ENCODE data around the gene LENG8.
A peak's percentile ranks its signal among the peaks of the same experiment; 100 is the strongest.
"Not testable (repeated sequence)": the region's sequence is repeated elsewhere in the genome, so short reads cannot be mapped to it uniquely, and the experiment has no call there.

LENG8 gene

DNA sequence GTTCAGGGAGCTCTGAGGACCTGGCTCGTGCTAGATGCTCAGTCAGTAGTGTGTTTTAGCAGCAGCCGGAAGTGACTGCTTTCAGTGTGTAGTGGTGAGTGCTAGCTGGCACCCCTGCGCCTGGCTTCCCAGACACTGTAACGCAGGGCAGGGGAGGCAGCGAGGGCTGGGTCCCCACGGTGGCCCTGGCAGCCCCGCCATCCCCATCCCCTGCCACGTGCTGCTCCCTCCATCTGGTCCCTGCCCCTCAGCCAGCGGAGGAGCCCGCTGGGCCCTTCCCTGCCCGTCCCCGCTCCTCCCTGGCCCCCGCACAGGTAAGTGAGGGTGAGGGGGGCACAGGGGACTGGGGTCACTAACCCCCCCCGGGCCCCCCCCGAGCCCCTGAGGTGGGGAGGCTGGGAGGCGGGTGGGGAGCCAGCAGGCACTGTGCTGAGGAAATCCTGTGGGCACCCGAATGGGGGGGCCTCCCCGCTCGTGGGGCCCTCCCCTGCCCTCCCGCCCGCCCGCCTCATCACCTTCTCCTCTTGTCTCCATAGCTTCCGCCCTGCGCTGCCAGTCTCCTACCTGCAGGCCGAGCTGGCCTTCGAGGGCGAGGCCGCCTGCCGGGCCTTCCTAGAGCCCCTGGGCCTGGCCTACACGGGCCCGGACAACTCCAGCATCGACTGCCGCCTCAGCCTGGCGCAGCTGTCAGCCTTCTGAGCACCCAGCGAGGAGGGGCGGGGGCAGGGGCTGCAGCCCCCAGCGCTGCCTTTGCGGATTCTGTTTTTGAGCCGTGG, 11.4 kb downstream of the LENG8 start:
- DNase-seq (ENCODE audit: low read depth in 2 of 2), result no peak

DNA sequence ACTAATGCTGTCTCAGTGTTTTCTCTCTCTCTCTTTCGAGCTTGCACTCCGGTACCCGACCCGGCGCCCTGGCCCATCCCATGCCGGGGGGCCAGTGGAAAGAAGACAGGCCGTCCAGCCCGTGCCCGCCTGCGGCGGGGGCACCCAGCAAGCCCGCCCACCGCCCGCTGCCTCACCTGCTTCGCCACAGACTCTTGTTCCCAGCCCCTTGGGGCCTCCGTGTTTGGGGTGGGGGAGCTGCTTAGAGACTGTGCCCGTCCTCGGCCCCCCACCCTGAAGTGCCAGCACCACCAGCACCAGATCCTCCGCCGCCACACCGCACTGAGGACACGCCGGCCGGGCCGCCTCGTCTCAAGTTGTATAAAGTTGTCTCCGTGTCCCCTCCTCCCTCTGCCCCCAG, 12.2 kb downstream of the LENG8 start:
- no peak for DNase-seq (ENCODE audit: low read depth in 2 of 2)

DNA sequence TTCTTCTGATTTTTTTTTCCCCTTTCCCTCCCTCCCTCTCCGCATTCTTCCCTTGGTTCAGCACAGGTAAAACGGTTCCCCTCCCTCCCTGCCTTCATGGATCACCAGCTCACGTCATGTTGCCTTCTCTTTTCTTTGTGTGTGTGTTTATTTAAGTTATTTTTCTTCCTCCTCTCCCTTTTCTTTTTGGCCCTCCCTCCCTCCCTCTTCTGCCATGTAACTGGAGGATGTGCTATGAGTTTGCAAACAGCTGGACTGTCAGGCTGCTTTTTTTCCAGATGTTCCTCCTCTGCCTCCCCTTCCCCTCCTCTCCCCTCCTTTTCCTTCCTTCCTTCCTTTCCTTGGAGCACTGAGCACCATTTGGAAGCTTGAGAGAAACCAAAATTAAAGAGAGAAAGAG, 12.6 kb downstream of the LENG8 start:
- no peak for DNase-seq (ENCODE audit: low read depth in 2 of 2)

DNA sequence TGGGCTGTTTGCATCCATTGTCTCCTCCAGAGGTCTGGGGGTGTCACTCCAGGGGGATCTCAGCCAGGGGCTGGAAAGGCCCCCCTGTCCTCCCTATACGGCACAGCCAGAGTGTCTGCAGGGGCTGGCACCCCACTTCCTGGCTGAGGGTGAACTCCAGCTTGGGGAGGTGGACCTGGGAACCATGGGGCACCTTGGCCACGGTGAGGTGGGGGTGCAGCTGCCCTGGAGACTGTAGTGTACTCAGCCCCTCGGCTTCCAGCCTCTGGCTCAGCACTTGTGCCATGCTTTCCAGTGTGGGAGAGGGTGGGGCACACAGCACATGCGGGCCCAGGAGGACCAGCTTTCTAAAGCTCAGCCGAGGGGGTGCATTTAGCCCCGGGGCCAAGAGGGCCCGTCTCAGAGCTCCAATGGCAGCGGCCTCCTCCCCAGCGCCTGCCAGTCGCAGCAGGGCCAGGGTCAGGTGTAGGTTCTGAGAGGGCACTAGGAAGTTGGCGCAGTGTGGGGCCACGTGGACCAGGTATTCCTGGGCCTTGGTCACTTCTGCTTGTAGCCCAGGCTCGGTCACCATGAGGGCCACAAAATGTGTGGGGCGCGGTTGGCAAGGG, 13.2 kb downstream of the LENG8 start:
- no peak for DNase-seq (ENCODE audit: low read depth in 2 of 2)

DNA sequence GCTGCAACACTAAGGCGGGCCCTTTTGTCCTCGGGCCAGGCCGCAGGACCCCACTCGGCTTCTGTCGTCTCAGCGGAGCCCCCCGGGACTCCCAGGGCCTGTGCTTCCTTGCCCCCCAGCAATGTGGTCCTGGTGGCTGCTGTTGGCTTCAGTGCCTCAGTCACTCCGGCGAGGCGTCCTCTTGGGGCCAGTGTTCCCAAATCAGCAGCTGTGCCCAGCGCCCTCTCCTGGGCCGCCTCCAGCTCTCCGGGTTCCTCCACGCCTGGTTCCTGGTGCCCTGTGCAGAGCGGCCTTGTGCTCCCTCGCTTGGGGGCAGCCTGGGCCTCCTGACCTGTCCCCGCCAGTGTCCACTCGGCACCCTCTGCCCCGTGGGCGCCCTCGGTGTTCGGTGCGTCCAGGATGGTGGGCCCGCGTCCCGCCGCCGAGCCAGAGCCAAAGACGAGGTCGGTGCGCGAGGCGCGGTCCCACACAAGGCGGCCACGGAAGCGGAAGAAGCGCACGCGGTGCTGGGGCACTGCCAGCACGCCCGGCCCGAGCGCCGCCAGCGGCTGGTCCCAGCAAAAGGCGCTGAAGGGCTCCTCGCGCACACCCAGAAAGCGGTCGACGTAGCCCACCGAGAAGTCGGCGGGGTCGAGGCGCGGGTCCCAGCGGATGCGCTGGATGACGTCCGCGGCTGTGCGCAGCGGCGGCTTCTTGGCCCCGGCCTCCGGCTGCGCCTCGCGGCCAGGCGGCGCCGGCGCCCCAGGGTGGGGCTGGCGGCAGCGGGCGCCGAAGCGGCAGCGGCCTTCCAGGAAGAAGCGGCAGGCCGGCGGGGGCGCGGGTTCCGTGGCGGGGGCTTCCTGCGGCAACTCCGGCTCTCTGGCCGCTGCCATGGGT, 13.9 kb downstream of the LENG8 start:
- peak; percentile 35 to 47 for DNase-seq (ENCODE audit: low read depth in 2 of 2)

DNA sequence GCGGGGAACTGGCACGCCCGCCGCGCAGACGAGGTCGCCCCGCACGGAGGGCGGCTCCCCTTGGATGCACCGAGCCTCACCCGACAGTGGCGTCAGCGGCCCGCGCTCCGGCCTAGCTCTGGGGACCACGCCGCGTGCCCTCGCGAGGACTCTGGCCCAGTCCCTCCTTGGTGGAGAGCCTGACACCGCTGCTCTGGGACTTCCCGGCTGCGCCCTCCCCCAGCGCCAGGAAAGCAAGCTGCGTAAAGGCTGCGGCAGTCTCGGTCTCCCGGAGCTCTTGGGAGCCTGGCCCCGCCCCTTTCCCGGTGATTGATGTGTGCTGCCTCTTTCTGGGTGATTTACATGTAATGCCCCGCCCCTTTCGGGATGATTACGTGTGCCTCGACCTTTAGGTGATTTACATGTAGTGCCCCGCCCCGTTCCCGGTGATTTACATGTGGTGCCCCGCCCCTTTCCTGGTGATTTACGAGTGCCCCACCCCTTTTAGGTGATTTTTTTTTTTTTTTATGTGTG, 14.6 kb downstream of the LENG8 start, which contains the start of gene LENG9:
Gene LENG9 (minus strand): TSS at position 248 of the 513 bp plus-strand sequence. CDS start 252 bp downstream, outside the sequence.
- DNase-seq (ENCODE audit: low read depth in 2 of 2), result peak; percentile 67 to 89

DNA sequence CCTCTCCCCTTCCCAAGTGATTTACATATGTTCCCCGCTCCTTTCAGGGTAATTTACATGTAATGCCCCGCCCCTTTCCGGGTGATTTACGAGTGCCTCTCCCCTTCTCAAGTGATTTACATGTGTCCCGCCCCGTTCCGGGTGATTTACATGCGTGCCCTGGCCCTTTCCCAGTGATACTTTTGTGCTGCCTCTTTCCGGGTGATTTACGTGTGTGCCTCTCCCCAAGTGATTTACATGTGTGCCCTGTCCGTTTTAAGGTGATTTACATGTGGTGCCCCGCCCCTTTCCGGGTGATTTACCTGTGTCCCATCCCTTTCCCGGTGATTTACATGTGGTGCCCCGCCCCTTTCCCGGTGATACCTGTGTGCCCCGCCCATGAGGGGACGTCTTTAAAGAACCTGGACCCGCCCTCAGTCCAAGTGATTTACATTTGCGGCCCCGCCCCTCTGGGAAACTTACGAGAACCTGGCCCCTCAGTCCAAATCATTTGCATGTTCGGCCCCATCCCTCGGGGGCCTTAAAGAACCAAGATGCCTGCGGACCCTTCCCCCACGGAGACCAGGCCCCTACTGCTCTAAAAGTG, 15.1 kb downstream of the LENG8 start:
- DNase-seq (ENCODE audit: low read depth in 2 of 2), result peak; percentile 42 to 64

DNA sequence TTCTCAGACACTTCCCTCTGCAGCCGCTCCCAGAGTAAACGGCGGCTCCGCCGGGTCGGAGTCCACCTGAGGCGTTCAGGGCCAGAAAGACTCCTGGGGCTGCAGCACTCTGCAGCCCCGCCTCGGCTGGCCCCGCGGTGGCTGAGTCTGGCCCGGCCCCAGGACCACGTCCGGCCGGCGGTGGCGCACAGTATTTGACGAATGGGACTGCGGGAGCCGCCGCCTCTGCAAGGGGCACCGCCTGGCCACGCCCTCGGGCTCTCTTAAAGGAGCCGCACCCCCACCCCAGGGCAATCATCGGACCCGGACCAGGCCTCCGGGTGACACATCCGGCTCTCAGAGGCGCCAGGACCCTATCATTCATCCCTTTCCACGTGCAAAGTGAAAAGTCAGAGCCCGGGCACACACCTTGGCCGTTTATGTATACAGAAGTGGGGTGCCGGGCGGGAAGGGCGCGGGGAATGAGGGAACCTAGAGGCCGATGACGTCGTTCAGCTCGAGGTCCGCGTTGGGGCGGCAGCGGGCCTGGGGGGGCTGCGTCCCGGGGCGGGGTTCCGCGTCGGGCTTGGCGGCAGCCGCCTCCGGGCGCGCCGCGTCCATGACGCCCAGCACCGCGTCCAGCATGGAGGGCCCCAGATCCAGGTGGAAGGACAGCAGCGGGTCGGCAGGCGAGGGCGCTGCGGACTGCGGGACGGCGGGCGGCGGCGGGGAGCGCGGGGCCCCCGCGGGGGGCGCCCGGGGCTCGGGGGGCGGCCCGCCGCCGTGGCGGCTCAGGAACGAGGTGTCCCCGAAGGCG, 15.8 kb downstream of the LENG8 start:
- DNase-seq (ENCODE audit: low read depth in 2 of 2), result peak; percentile 41 to 55

DNA sequence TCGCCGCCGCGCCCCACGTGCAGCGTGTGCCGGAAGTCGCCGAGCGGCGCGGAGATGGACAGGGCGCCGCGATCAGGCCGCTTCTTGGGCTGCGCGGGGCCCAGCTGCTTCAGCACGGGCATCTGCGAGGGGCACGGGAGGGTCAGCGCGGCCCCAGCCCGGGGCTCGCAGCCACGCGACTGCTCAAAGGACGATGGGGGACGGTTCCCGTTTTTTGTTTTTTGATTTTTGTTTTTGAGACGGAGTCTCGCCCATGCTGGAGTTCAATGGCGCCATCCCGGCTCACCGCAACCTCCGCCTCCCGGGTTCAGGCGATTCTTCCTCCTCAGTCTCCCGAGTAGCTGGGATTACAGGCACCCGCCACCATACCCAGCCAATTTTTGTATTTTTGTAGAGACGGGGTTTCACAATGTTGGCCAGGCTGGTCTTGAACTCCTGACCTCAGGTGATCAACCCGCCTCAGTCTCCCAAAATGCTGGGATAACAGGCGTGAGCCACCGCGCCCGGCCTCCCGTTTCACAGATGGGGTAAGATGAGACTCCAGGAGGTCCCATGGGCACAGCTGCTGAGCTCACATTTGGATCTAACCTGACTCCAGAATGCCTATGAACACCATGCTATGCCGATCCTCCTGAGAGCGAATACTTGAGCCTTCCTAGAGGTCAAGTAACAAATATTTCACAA, 16.6 kb downstream of the LENG8 start:
- DNase-seq (ENCODE audit: low read depth in 2 of 2), result no peak

DNA sequence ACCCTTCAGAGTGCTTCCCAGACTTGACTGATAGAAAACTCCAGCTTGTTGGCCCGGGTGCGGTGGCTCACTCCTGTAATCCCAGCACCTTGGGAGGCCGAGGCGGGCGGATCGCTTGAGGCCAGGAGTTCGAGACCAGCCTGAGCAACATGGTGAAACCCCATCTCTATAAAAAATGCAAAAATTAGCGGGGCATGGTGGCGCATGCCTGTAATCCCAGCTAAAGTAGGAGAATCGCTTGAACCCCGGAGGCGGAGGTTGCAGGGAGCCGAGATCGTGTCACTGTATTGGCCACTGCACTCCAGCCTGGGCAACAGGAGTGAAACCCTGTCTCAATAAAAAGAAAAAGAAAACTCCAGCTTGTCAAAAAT, 17.1 kb downstream of the LENG8 start:
- DNase-seq (ENCODE audit: low read depth in 2 of 2), result not testable (repeated sequence)

DNA sequence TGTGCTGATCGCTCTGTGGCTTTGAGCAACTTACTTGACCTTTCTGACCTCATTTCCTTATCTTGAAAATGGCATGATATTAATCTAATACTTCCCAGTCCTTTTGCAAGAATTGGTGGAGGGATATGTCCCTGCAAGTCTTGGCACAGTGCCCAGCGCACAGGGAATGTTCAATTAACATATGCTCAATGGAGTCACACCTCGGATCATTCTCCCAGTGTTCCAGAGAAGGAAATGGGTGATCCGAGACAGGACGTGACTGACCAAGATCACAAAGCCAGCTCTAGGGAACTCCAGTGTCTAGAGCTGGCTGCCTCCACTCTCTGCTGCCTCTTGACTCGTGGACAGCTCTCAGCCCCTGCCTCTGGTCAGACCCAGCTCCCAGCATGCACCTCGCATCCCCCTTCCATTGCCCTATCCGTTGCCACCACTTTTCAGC, 20.5 kb downstream of the LENG8 start:
- no peak for DNase-seq (ENCODE audit: low read depth in 2 of 2)

DNA sequence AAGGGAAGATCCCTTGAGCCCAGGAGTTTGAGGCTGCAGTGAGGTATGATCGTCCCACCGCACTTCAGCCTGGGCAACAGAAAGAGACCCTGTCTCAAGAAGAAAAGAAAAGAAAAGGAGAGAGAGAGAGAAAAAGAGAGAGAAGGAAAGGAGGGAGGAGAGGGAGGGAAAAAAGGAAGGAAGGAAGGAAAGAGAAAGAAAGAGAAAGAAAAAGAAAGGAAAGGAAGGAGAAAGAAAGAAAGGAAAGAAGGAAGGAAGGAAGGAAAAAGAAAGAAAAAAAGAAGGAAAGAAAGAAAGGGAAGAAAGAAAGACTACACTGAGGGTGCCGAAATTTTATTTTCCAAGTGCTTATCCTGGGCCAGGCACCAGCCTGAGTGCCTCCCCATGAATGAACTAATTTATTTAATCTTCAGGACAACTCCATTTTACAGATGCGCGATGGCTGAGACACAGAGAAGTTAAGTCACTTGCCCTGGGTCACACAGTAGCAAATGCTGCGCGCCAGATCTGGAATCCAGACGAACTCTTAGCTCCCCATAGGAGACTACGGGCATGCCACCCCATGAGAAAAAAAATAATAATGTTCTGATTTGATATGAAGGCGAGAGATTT, 21.4 kb downstream of the LENG8 start:
- DNase-seq (ENCODE audit: low read depth in 2 of 2), result no peak

DNA sequence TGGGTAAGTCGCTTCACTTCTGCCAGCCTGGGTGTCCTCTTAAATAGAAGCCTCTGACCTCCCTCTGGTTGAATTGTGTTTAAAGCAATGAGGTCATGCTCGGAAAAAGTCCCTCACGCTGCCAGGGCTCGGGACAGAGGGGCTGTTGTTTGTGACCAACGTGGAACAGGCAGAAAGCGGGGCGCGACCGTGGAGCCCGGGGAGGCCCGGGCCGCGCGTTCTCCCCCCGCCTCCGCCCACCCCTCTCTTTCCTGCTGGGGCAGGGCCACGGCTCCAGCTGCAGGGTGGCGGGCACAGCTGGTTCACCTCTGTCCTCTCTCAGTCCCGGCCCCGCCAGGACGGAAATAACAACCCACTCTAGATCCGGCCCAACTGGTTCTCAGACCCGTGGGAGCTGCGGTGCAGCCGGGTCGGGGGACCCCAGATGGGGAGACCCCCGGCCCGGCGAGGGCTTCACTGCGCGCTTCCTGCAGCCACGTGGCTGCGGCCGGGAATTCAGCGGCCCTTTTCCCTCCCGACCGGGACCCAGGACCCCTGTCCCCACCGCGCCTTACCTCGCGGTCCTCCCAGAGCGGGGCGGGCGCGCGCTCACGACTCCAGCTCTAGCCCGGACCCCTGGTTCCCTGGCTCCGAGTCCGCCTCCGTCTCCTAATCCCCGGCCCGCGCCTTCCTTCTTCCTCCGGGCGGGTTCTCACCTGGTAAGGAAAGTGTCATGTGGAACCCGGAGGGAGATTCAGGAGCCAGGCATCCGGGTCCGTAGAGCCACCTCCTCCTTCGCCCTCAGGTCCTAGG, 22.2 kb downstream of the LENG8 start:
- no peak for DNase-seq (ENCODE audit: low read depth in 2 of 2)

DNA sequence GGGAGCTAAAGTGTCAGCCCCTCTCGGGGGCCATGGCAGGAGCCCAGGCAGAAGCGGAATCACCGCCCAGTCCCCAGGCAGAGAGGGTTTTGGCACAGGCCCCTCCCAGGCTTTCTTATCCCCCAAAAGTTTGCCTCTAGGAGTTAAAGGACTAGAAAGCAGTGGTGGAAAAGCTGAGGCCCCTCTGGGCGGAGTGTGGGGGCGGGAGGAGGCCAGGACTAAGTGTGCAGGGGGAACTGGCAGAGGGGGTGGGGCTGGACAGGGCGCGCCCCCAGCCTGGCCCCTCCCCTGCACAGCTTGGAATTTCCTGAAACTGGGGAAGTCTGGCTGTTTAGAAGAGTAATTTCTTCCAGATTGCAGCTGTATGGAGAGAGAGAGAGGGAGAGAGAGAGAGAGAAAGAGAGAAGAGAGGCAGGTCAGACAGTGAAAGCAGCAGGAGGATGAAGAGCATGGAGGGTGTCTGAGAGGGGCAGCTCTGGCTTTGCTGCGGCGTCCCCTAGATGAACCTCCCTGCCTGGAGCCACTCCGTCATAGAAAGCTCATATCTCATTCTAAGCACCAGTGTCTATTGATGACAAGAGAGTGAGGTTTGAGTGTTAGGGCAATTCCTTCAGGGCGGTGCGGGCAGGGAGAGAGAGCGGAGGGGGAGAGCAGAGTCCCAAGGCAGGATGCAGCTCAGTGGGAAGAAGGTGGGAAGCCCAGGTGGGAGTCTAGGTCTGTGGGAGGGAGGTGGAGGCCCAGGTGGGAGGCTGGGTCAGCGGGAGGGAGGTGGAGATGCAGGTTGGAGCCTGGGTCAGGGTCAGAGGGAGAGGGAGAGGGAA, 24.3 kb downstream of the LENG8 start, which contains the start of gene CDC42EP5:
Gene CDC42EP5 (minus strand): TSS at position 226 of the 821 bp plus-strand sequence. CDS start 7,749 bp downstream, outside the sequence.
- no peak for DNase-seq (ENCODE audit: low read depth in 2 of 2)

DNA sequence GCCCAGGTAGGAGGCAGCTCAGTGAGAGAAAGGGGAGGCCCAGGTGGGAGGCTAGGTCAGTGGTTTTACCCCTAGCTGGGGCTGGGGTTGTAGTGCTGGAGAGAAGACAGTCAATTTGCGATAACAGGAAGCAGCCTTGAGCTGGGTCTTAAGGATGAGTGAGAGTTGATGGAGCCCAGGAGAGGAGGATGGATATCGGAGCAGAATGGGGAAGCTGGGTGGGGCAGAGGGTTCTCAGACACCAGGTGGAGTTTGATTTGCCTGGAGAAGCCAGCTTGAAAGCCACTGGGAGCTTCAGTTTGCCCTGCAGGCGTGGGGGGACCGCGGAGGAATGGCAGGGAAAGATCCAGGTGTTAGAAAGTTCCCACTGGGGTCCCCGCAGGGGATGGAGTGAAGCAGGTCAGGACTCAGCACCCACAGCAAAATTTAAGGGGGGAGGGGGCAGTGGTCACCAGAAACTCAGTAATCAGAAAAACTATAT, 24.9 kb downstream of the LENG8 start:
- no peak for DNase-seq (ENCODE audit: low read depth in 2 of 2)

DNA sequence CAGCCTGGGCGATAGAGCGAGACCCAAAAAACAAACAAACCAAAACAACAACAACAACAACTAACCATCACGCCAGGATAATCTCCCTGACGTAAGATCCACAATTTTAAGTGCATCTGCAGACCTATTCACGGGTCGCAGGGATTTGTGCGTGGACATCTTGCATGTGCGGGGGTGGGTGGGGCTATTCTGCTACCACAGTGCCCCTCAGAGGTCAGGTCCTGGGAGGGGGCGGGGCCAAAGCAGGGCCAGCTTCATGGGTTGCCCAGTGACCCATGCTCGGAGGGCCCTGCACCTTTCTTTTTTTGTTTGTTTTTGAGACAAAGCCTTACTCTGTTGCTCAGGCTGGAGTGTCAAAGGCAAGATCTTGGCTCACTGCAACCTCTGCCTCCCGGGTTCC, 26.7 kb downstream of the LENG8 start:
- DNase-seq (ENCODE audit: low read depth in 2 of 2), result no peak

DNA sequence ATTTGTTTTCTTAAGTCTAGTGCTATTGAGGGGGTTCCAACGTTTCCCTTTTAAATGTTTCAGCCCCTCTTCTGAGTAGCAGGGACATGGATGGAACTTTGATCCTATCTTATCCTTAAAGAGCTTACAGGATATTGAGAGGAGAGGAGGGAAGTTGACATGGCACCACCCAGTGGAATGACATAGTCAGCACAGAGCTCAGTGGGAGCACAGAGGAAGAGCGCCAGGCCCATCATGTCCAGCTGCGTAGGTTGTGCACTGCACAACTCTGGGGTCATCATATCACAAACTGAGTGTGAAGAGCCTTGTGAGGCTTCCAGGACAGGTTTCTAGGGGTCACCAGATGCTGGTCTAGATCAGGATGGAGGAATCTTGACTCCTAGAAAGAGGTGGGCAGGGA, 28.7 kb downstream of the LENG8 start:
- no peak for DNase-seq (ENCODE audit: low read depth in 2 of 2)

DNA sequence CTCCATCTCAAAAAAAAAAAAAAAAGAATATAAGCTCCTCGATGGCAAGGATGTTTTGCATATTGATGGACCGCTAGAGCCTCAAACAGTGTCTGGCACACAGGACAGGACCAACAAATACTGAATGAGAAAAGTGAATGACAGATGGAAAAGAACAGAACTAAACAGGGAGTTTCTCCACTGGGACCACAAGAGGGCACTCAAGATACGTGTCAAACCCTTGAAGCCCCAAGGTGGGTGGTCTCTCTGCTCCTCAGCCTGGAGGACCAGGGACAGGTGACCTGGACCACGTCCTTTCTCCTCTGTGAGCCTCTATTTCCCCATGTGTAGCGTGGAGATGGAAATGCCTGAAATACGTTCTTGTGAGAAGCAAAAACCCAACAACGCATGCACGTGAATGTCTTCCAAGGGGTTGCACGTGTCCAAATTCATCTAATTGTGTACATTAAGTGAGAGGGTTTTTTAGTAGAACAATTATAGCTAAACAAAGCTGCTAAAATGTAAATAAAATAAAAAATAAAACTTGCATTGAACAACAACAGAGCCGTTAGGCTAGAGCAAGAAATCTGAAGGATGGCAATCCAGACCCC, 29.8 kb downstream of the LENG8 start:
- DNase-seq (ENCODE audit: low read depth in 2 of 2), result no peak
